Progenitor cell of endocrine pancreas (in vitro differentiated cells): ENCODE data around the gene PHF24. TPM values are rescaled to one million over a fixed set of nuclear protein-coding genes. Genes with fewer than 3 reads are reported as not detected.

ENCODE experiments used
- DNase-seq: peaks from one replicate; pipeline ENCODE4 v3.0.0; 2021; ENCODE audit warnings: low spot score; ENCODE audit not compliant: unreplicated experiment
- H3K27ac Mint-ChIP-seq: 2 replicates; pipeline ENCODE4 v1.8.0; 2021; ENCODE audit warnings: mild to moderate bottlenecking, moderate library complexity, mixed read lengths
- H3K27me3 Mint-ChIP-seq: 2 replicates; pipeline ENCODE4 v1.8.0; 2021; ENCODE audit warnings: mixed read lengths
- H3K36me3 Mint-ChIP-seq: 2 replicates; pipeline ENCODE4 v1.8.0; 2022; ENCODE audit warnings: mixed read lengths; ENCODE audit not compliant: insufficient read depth
- H3K4me1 Mint-ChIP-seq: 2 replicates; pipeline ENCODE4 v1.8.0; 2021; ENCODE audit warnings: low read depth, mixed read lengths
- H3K4me3 Mint-ChIP-seq: 2 replicates; pipeline ENCODE4 v1.8.0; 2021; ENCODE audit warnings: low read depth, mild to moderate bottlenecking, moderate library complexity, mixed read lengths
- H3K9me3 Mint-ChIP-seq: 2 replicates; pipeline ENCODE4 v1.8.0; 2021; ENCODE audit warnings: low read depth, mixed read lengths
- total RNA-seq: library from RNA; stranded (reverse); gene quantifications from 2 replicates; pipeline ENCODE4 v1.2.1, GENCODE V29; 2021
- TF ChIP-seq, protein P1 (sequence below): fragments of 200-600 bp; sonication (generic); IDR thresholded peaks from one replicate; pipeline ENCODE4 v1.5.0; 2021; ENCODE audit warnings: antibody characterized with exemption, mild to moderate bottlenecking; ENCODE audit not compliant: unreplicated experiment

Gene PHF24
- total RNA-seq, 1 donor from 2014 or later = 0.29 TPM

DNA sequence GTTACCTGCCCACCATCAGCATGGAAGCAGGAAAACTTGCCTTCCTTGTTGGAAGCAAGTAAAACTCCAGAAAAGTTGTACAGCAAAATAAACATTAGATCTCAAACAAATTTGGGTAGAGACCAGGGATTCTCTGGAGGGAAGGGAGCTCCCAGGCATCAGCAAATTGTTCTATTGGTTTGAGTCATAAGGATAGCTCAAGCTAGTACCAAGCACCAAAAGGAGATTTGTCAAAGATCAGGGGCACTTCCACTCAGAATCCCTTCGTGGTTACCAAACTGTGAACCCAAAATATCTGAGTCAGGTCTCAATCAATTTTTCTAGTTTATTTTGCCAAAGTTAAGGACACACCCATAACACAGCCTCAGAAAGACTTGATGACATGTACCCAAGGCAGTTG lies 69.3 kb downstream of the PHF24 start:
- Mint-ChIP-seq H3K9me3 (peaks cover 3% of the 10 kb centered on the region), H3K4me3 (no peak overlapping the region), H3K27ac (peak overlapping the region; percentile 21)

DNA sequence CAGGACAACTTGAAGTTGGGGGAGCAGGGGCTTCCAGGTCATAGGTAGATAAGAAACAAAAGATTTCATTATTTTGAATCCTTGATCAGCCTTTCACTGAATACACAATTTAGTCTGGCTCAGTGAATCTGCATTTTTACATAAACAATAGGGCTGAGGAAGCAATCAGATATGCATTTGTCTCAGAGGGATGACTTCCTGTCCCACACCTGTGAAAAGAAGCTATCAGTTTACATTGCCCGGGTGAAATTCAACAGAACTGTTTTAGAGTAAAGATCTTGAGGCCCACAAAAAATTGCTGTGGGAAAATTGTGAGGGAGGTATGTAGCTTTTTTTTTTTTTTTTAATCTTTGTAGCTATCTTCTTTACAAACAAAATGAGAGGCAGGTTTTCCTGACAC lies 69.8 kb downstream of the PHF24 start:
- peaks cover 25% of the 10 kb centered on the region for H3K4me1 Mint-ChIP-seq
- H3K27ac Mint-ChIP-seq = no peak overlapping the region
- H3K9me3 Mint-ChIP-seq = peaks cover 3% of the 10 kb centered on the region
- no peak for DNase-seq
- H3K4me3 Mint-ChIP-seq = no peak overlapping the region
- TF ChIP-seq, protein P1, sequence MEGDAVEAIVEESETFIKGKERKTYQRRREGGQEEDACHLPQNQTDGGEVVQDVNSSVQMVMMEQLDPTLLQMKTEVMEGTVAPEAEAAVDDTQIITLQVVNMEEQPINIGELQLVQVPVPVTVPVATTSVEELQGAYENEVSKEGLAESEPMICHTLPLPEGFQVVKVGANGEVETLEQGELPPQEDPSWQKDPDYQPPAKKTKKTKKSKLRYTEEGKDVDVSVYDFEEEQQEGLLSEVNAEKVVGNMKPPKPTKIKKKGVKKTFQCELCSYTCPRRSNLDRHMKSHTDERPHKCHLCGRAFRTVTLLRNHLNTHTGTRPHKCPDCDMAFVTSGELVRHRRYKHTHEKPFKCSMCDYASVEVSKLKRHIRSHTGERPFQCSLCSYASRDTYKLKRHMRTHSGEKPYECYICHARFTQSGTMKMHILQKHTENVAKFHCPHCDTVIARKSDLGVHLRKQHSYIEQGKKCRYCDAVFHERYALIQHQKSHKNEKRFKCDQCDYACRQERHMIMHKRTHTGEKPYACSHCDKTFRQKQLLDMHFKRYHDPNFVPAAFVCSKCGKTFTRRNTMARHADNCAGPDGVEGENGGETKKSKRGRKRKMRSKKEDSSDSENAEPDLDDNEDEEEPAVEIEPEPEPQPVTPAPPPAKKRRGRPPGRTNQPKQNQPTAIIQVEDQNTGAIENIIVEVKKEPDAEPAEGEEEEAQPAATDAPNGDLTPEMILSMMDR = no peak
- H3K36me3 Mint-ChIP-seq = peaks cover 24% of the 10 kb centered on the region
- H3K27me3 Mint-ChIP-seq = no peaks in the 10 kb centered on the region

More for the DNA sequence above, 69.3 kb downstream of the PHF24 start:
- H3K27me3 Mint-ChIP-seq = no peaks in the 10 kb centered on the region
- peaks cover 28% of the 10 kb centered on the region for H3K36me3 Mint-ChIP-seq
- peaks cover 25% of the 10 kb centered on the region for H3K4me1 Mint-ChIP-seq
- TF ChIP-seq, protein P1 = no peak
- DNase-seq = no peak

DNA sequence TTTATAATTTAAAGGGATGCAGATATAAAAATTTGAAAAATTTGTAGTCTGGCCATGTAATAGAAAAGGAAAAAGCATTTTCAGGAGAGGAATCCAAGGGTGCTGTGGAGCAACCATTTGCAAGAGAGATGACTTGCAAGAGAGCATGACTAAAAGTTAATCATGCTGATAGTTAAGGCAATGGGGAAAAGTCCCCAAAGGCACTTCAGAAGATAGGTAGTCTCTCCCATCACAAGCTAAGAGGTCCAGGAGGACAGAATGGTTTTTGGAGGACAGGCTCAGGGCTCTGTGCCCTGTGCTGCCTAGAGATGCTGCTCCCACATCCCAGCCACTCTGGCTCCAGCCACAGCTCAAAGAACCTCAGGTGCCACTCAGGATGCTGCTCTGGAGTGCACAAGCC lies 70.3 kb downstream of the PHF24 start:
- peaks cover 3% of the 10 kb centered on the region for H3K9me3 Mint-ChIP-seq
- H3K4me1 Mint-ChIP-seq = peaks cover 25% of the 10 kb centered on the region
- H3K27ac Mint-ChIP-seq = no peak overlapping the region
- TF ChIP-seq, protein P1 = no peak
- DNase-seq = no peak
- peaks cover 25% of the 10 kb centered on the region for H3K36me3 Mint-ChIP-seq
- no peak overlapping the region for H3K4me3 Mint-ChIP-seq
- H3K27me3 Mint-ChIP-seq = no peaks in the 10 kb centered on the region

DNA sequence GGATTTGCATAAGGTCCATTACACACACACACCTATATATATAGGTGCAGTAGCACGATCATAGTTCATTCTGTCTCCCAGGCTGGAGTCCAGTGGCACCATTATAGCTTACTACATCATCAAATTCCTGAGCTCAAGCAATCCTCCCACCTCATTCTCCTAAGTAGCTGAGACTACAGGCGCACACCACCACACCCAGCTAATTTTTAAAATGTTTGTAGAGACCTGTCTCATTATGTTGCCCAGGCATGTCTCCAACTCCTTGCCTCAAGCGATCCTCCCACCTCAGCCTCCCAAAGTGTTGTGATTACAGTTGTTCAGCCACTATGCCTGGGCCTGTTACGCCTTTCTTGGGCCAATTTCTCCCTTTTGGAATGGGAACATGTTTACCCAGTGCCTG lies 71.2 kb downstream of the PHF24 start:
- TF ChIP-seq, protein P1 = no peak
- Mint-ChIP-seq H3K4me1 (peaks cover 25% of the 10 kb centered on the region), H3K27ac (no peak overlapping the region), H3K36me3 (peaks cover 17% of the 10 kb centered on the region), H3K27me3 (no peaks in the 10 kb centered on the region), H3K4me3 (no peak overlapping the region), H3K9me3 (peaks cover 3% of the 10 kb centered on the region)
- DNase-seq = no peak

DNA sequence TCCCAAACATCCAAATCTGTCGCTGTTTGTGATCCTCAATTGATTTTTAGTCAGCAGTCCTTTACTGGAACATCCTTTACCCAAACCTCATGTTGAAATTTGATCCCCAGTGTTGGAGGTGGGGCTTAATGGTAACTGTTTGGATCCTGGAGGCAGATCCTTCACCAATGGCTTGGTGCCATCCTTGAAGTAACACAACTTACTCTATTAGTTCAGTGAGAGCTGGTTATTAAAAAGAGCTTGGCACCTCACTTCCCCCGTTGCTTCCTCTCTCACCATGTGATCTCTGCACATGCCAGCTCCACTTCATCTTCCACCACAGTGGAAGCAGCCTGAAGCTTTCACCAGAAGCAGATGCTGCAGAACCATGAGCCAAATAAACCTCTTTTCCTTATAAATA lies 71.8 kb downstream of the PHF24 start:
- H3K27me3 Mint-ChIP-seq = no peaks in the 10 kb centered on the region
- H3K9me3 Mint-ChIP-seq = peaks cover 3% of the 10 kb centered on the region
- peaks cover 24% of the 10 kb centered on the region for H3K4me1 Mint-ChIP-seq
- peaks cover 14% of the 10 kb centered on the region for H3K36me3 Mint-ChIP-seq
- H3K27ac Mint-ChIP-seq = no peak overlapping the region
- TF ChIP-seq, protein P1 = no peak
- no peak overlapping the region for H3K4me3 Mint-ChIP-seq
- no peak for DNase-seq

Other genes with a start within 250 kb of the PHF24 start
- gene CCL21, start 248.1 kb upstream of the PHF24 start, total RNA-seq = not detected in 2 replicates
- gene DNAJB5, start 31.5 kb downstream of the PHF24 start, total RNA-seq = 12.4 and 15.4 TPM in 2 replicates
- 320 and 326 TPM in 2 replicates for gene VCP, start 114.3 kb downstream of the PHF24 start, total RNA-seq
- gene FANCG, start 121.7 kb downstream of the PHF24 start, total RNA-seq = 64.7 and 68.7 TPM in 2 replicates
- 27.3 and 31.5 TPM in 2 replicates for gene PIGO, start 138.3 kb downstream of the PHF24 start, total RNA-seq
- gene STOML2, start 144.8 kb downstream of the PHF24 start, total RNA-seq = 120 and 121 TPM in 2 replicates
- gene ATOSB, start 157.6 kb downstream of the PHF24 start, total RNA-seq = 17.7 and 19.4 TPM in 2 replicates
- gene UNC13B, start 203.7 kb downstream of the PHF24 start, total RNA-seq = 111 and 114 TPM in 2 replicates